ENCODE measurements around the gene TRIM72.

GRCh38 chr16:31268891-31269290, 55.0 kb downstream of the TRIM72 start:
- no peak for TF ChIP-seq POLR2AphosphoS5 (IDR thresholded peaks at IDR 0.05)
- TF ChIP-seq CTCF (IDR thresholded peaks at IDR 0.05), result no peak
